Liver (tissue), 9 donors: Measurements from ENCODE around the gene NEB. TPM values are rescaled to one million over a fixed set of nuclear protein-coding genes. Genes with fewer than 3 reads are reported as not detected.

Source experiments
- DNase-seq: peaks from one replicate; pipeline ENCODE4 v3.0.0-alpha.2; 2017; ENCODE audit warnings: low spot score
- H3K27ac ChIP-seq, 2 donors: one replicate each; pipeline ENCODE4 v1.7.0; 2013; ENCODE audit warnings: inconsistent platforms in 2 of 2, low read length in 2 of 2, control low read depth in 1 of 2, low read depth in 1 of 2, mild to moderate bottlenecking in 1 of 2
- H3K27me3 ChIP-seq, 4 donors: one replicate each; pipeline versions ENCODE4 v1.6.1 to v1.7.0; 2013; ENCODE audit warnings: low read length in 3 of 4, inconsistent platforms in 1 of 4, mild to moderate bottlenecking in 1 of 4, moderate library complexity in 1 of 4; ENCODE audit not compliant: control insufficient read depth in 4 of 4, insufficient read depth in 4 of 4
- H3K36me3 ChIP-seq, 4 donors: one replicate each; pipeline versions ENCODE4 v1.6.1 to v1.7.0; 2013; ENCODE audit warnings: low read length in 3 of 4, mild to moderate bottlenecking in 3 of 4, low read depth in 1 of 4, moderate library complexity in 1 of 4; ENCODE audit not compliant: control insufficient read depth in 4 of 4, insufficient read depth in 3 of 4
- H3K4me1 ChIP-seq, 4 donors: one replicate each; pipeline versions ENCODE4 v1.6.1 to v1.7.0; 2013; ENCODE audit warnings: low read length in 3 of 4, mild to moderate bottlenecking in 3 of 4, moderate library complexity in 1 of 4; ENCODE audit not compliant: control insufficient read depth in 4 of 4, insufficient read depth in 4 of 4
- H3K4me3 ChIP-seq, 3 donors: one replicate each; pipeline versions ENCODE4 v1.6.1 to v1.7.0; 2013; ENCODE audit warnings: low read length in 3 of 3, control low read depth in 1 of 3, low read depth in 1 of 3, mild to moderate bottlenecking in 1 of 3
- H3K9ac ChIP-seq, 2 donors: one replicate each; pipeline ENCODE4 v1.7.0; 2013; ENCODE audit warnings: low read length in 2 of 2, mild to moderate bottlenecking in 2 of 2, moderate library complexity in 2 of 2, control low read depth in 1 of 2, low read depth in 1 of 2
- H3K9me3 ChIP-seq, 4 donors: one replicate each; pipeline versions ENCODE4 v1.6.1 to v1.7.0; 2013; ENCODE audit warnings: low read length in 3 of 4; ENCODE audit not compliant: control insufficient read depth in 4 of 4
- ATF3 ChIP-seq: IDR thresholded peaks from 2 replicates; pipeline ENCODE4 v1.6.1; 2016; ENCODE audit warnings: antibody characterized with exemption
- EGR1 ChIP-seq, 2 donors: IDR thresholded peaks; 2 replicates each; pipeline ENCODE4 v1.6.1; 2016 to 2018; ENCODE audit warnings: antibody characterized with exemption in 2 of 2, low read depth in 2 of 2
- FOXA1 ChIP-seq: IDR thresholded peaks from 2 replicates; pipeline ENCODE4 v1.6.1; 2016; ENCODE audit warnings: antibody characterized with exemption
- FOXA2 ChIP-seq: IDR thresholded peaks from 2 replicates; pipeline ENCODE4 v1.6.1; 2016; ENCODE audit warnings: antibody characterized with exemption
- GABPA ChIP-seq, 2 donors: IDR thresholded peaks in 1 of 2; conservative IDR thresholded peaks in 1 of 2; 2 replicates each; pipeline ENCODE4 v1.6.1; 2016; ENCODE audit warnings: antibody characterized with exemption in 2 of 2, mild to moderate bottlenecking in 1 of 2, moderate library complexity in 1 of 2
- HNF4A ChIP-seq, 2 donors: conservative IDR thresholded peaks; 2 replicates each; pipeline ENCODE4 v1.6.1; 2016; ENCODE audit warnings: antibody characterized with exemption in 2 of 2, mild to moderate bottlenecking in 2 of 2
- HNF4G ChIP-seq: IDR thresholded peaks from 2 replicates; pipeline ENCODE4 v1.6.1; 2016; ENCODE audit warnings: antibody characterized with exemption
- JUND ChIP-seq, 2 donors: IDR thresholded peaks; 2 replicates each; pipeline ENCODE4 v1.6.1; 2016; ENCODE audit warnings: antibody characterized with exemption in 2 of 2
- NR2F2 ChIP-seq: IDR thresholded peaks from 2 replicates; pipeline ENCODE4 v1.6.1; 2016; ENCODE audit warnings: antibody characterized with exemption
- RAD21 ChIP-seq, 2 donors: IDR thresholded peaks; 2 replicates each; pipeline ENCODE4 v1.6.1; 2016; ENCODE audit warnings: antibody characterized with exemption in 2 of 2, mild to moderate bottlenecking in 2 of 2
- REST ChIP-seq: IDR thresholded peaks from 2 replicates; pipeline ENCODE4 v1.6.1; 2016; ENCODE audit warnings: antibody characterized with exemption, mild to moderate bottlenecking
- RXRA ChIP-seq, 2 donors: IDR thresholded peaks; 2 replicates each; pipeline ENCODE4 v1.6.1; 2017 to 2018; ENCODE audit warnings: antibody characterized with exemption in 2 of 2, mild to moderate bottlenecking in 1 of 2
- YY1 ChIP-seq: IDR thresholded peaks from 2 replicates; pipeline ENCODE4 v1.6.1; 2016; ENCODE audit warnings: antibody characterized with exemption, mild to moderate bottlenecking
- ZBTB33 ChIP-seq: IDR thresholded peaks from 2 replicates; pipeline ENCODE4 v1.6.1; 2016; ENCODE audit warnings: antibody characterized with exemption
- WGBS: extraction: QIAGEN DNeasy Blood & Tissue Kit; methylation state at CpG from one replicate; pipeline ENCODE4 v1.1.7; 2013; 5-methylcytosine and 5-hydroxymethylcytosine counted together
- polyA plus RNA-seq, 2 donors: library from polyadenylated mRNA; stranded (reverse) in 1 of 2; unstranded in 1 of 2; fragments of 200-250 nt in 1 of 2; fragments of >200 nt in 1 of 2; fragmentation: Nextera tagmentation in 1 of 2; extraction: Ambion mirVana in 1 of 2; gene quantifications; one replicate each; pipeline versions ENCODE4 v1.2.1 to v1.2.3, GENCODE V29; 2013 to 2015
- total RNA-seq, 2 donors: library from RNA; depleted of rRNA; stranded (reverse); fragments of >200 nt; gene quantifications; one replicate each; pipeline ENCODE4 v1.2.3, GENCODE V29; 2014
- donor health status: healthy.
- donor health status: healthy.
- donor health status: healthy.
- donor health status: healthy.
- donor health status: healthy.

The NEB gene
- total and polyA plus RNA-seq, 4 donors = 0.28 to 6.4 (median 2.7) TPM

GRCh38 chr2:151657667-151658076, 76.6 kb downstream of the NEB start:
- WGBS = 94% methylated on average over 2 of the region's 2 CpGs
- DNase-seq = no peak
- no peaks in the 10 kb centered on the region for H3K27me3 ChIP-seq
- no peaks in the 10 kb centered on the region for H3K4me1 ChIP-seq
- H3K4me3 ChIP-seq = no peak overlapping the region
- H3K9ac ChIP-seq = no peak overlapping the region
- TF ChIP-seq RAD21 (IDR thresholded peaks at IDR 0.05) (no peak), REST (no peak), EGR1 (IDR thresholded peaks at IDR 0.05; ENCODE audit: low read depth in 2 of 2) (no peak), ATF3 (no peak), RXRA (IDR thresholded peaks at IDR 0.05) (no peak)
- H3K9me3 ChIP-seq = no peaks in the 10 kb centered on the region
- no peaks in the 10 kb centered on the region for H3K36me3 ChIP-seq
- H3K27ac ChIP-seq = no peak overlapping the region

- Histone ChIP-seq H3K4me3 (no peak overlapping the region), H3K27ac (no peak overlapping the region), H3K4me1 (no peaks in the 10 kb centered on the region), H3K36me3 (no peaks in the 10 kb centered on the region), H3K9ac (no peak overlapping the region), H3K9me3 (no peaks in the 10 kb centered on the region), H3K27me3 (no peaks in the 10 kb centered on the region)
- 95% methylated on average over 8 of the region's 8 CpGs for WGBS
- TF ChIP-seq RAD21 (IDR thresholded peaks at IDR 0.05) (no peak), NR2F2 (no peak)
- DNase-seq = no peak
These were observed 78.4 kb downstream of the NEB start for GRCh38 chr2:151655663-151656398.

- H3K4me1 ChIP-seq = no peaks in the 10 kb centered on the region
- H3K9ac ChIP-seq = no peak overlapping the region
- H3K36me3 ChIP-seq = no peaks in the 10 kb centered on the region
- H3K9me3 ChIP-seq = peaks cover 0 to 1% (median 0%) of the 10 kb centered on the region in 4 donors
- H3K4me3 ChIP-seq = no peak overlapping the region
- TF ChIP-seq NR2F2 (no peak), HNF4A (conservative IDR thresholded peaks at IDR 0.05) (peak; percentile 12 to 26)
- no peak overlapping the region for H3K27ac ChIP-seq
- H3K27me3 ChIP-seq = no peaks in the 10 kb centered on the region
- no peak for DNase-seq
These were observed 79.4 kb downstream of the NEB start for GRCh38 chr2:151654891-151655290.

- DNase-seq = no peak
- no peaks in the 10 kb centered on the region for H3K36me3 ChIP-seq
- 90% methylated on average over 3 of the region's 3 CpGs for WGBS
- peaks cover 0 to 1% (median 0%) of the 10 kb centered on the region in 4 donors for H3K9me3 ChIP-seq
- H3K9ac ChIP-seq = no peak overlapping the region
- no peaks in the 10 kb centered on the region for H3K4me1 ChIP-seq
- no peaks in the 10 kb centered on the region for H3K27me3 ChIP-seq
- no peak overlapping the region for H3K4me3 ChIP-seq
- no peak overlapping the region for H3K27ac ChIP-seq
- TF ChIP-seq FOXA2 (no peak), RXRA (IDR thresholded peaks at IDR 0.05) (no peak), YY1 (no peak), ZBTB33 (no peak), HNF4G (no peak), JUND (IDR thresholded peaks at IDR 0.05) (no peak), HNF4A (conservative IDR thresholded peaks at IDR 0.05) (no peak), ATF3 (no peak), FOXA1 (no peak), GABPA (IDR thresholded peaks at IDR 0.05 in 1 of 2, conservative IDR thresholded peaks at IDR 0.05 in 1 of 2) (no peak)
These were observed 80.2 kb downstream of the NEB start for GRCh38 chr2:151654085-151654484.
